ENCODE measurements around the gene MYO9B.
"Not testable (repeated sequence)": the region's sequence is repeated elsewhere in the genome, so short reads cannot be mapped to it uniquely, and the experiment has no call there.

MYO9B gene

GRCh38 chr19:17183271-17183761, 107.7 kb downstream of the MYO9B start:
- no peak for DNase-seq (ENCODE audit: low spot score)

GRCh38 chr19:17183858-17184321, 108.3 kb downstream of the MYO9B start:
- DNase-seq (ENCODE audit: low spot score), result no peak

GRCh38 chr19:17184371-17184841, 108.8 kb downstream of the MYO9B start:
- DNase-seq (ENCODE audit: low spot score), result no peak

GRCh38 chr19:17185590-17185989, 110.0 kb downstream of the MYO9B start:
- no peak for DNase-seq (ENCODE audit: low spot score)

- DNase-seq (ENCODE audit: low spot score), result not testable (repeated sequence)
Measured at GRCh38 chr19:17191736-17192135, 116.2 kb downstream of the MYO9B start.

- no peak for DNase-seq (ENCODE audit: low spot score)
Measured at GRCh38 chr19:17192751-17193150, 117.2 kb downstream of the MYO9B start.

- DNase-seq (ENCODE audit: low spot score), result no peak
Measured at GRCh38 chr19:17194608-17195007, 119.0 kb downstream of the MYO9B start.

GRCh38 chr19:17195106-17195505, 119.5 kb downstream of the MYO9B start:
- DNase-seq (ENCODE audit: low spot score), result no peak

GRCh38 chr19:17196610-17197009, 121.0 kb downstream of the MYO9B start:
- DNase-seq (ENCODE audit: low spot score), result no peak

- no peak for DNase-seq (ENCODE audit: low spot score)
Measured at GRCh38 chr19:17197666-17198065, 122.1 kb downstream of the MYO9B start.

GRCh38 chr19:17200408-17201079, 125.0 kb downstream of the MYO9B start:
- DNase-seq (ENCODE audit: low spot score), result no peak

- no peak for DNase-seq (ENCODE audit: low spot score)
Measured at GRCh38 chr19:17202249-17202648, 126.7 kb downstream of the MYO9B start.

- no peak for DNase-seq (ENCODE audit: low spot score)
Measured at GRCh38 chr19:17202713-17203112, 127.1 kb downstream of the MYO9B start.

- DNase-seq (ENCODE audit: low spot score), result peak; percentile 66
Measured at GRCh38 chr19:17205237-17206140, 129.9 kb downstream of the MYO9B start.

GRCh38 chr19:17206736-17207581, 131.4 kb downstream of the MYO9B start:
- no peak for DNase-seq (ENCODE audit: low spot score)

GRCh38 chr19:17209126-17210036, 133.8 kb downstream of the MYO9B start:
- DNase-seq (ENCODE audit: low spot score), result peak; percentile 66

GRCh38 chr19:17210296-17210695, 134.7 kb downstream of the MYO9B start:
- no peak for DNase-seq (ENCODE audit: low spot score)

GRCh38 chr19:17211547-17212446, 136.2 kb downstream of the MYO9B start:
- no peak for DNase-seq (ENCODE audit: low spot score)

- no peak for DNase-seq (ENCODE audit: low spot score)
Measured at GRCh38 chr19:17213334-17213733, 137.8 kb downstream of the MYO9B start.
